Measurements from ENCODE around the gene HAUS3. TPM values are rescaled to one million over a fixed set of nuclear protein-coding genes. Genes with fewer than 3 reads are reported as not detected.

HAUS3 gene
- total and polyA plus RNA-seq, 2 of the 8 experiments (the other 6 are each of a cell fraction or from before 2014, with no cell fraction given): 3.2 to 14.8 TPM

DNA sequence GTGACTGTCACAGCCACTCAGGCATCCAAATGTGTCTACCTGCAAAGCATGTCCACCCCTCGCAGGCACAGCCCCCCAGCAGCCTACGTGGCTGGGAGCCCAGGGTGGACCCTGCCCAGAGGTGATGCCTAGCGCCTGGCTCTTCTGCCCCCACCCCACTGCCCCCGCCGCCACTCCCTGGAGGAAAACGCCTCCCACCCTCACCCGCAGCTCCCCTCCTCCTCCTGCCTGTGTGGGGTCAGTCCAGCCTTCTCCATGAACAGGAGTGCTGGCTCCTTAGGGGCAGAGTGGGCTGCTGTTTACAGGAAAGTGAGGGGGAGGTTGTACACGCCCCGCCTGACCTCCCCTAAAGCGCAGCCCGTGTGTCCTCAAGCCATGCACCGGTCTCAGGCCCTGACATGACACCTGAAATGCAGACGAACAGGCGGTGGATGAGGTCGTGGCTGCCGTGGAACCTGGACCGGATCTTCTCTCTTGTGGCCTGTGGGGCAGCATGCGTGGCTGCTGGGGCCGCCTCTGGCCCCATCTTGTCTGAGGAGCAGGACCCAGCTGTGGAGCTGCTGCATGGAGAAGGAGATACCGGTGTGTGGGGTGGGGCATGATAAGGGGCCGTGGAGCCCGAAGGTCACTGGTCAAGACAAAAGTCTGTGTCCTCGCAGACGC lies 31.9 kb upstream of the HAUS3 start:
- no peak overlapping the region for H3K4me2 ChIP-seq (ENCODE audit: insufficient read depth in 1 of 2, low read depth in 2 of 2, low read length in 2 of 2)
- no peak overlapping the region for H2BK120ac ChIP-seq (replicated peaks; ENCODE audit: low read depth, low read length)
- no peak overlapping the region for H3K9ac ChIP-seq (replicated peaks in 1 of 4; ENCODE audit: extremely low read depth in 1 of 4, low read depth in 3 of 4, low read length in 3 of 4)
- no peak overlapping the region for H3K4ac ChIP-seq (replicated peaks; ENCODE audit: insufficient read length, low read depth, low read length)
- H2BK20ac ChIP-seq (ENCODE audit: low read length): no peak overlapping the region
- H3K79me2 ChIP-seq (ENCODE audit: control insufficient read depth in 1 of 2, insufficient read depth in 2 of 2, low read length in 2 of 2): no peaks in the 10 kb centered on the region
- no peak overlapping the region for H4K5ac ChIP-seq (ENCODE audit: insufficient read length, low read depth, low read length)
- no peak overlapping the region for H3K23ac ChIP-seq (ENCODE audit: insufficient read length)
- H4K8ac ChIP-seq (ENCODE audit: extremely low read depth, insufficient read depth, low read length): peak overlapping the region; percentile 3; the same call in 1 of the 2 replicates
- H4K20me1 ChIP-seq (replicated peaks in 1 of 2; ENCODE audit: control insufficient read depth in 1 of 2, insufficient read depth in 2 of 2, low read length in 2 of 2): peaks cover 0 to 1% of the 10 kb centered on the region in 2 experiments
- no peak overlapping the region for H3K14ac ChIP-seq (ENCODE audit: insufficient read length)
- H3K27ac ChIP-seq (ENCODE audit: low read depth, low read length): no peak overlapping the region
- H3K36me3 ChIP-seq (ENCODE audit: control insufficient read depth in 2 of 4, insufficient read depth in 4 of 4, low read length in 3 of 4): no peaks in the 10 kb centered on the region
- H2AFZ ChIP-seq (ENCODE audit: low read length): no peak overlapping the region
- no peaks in the 10 kb centered on the region for H3K23me2 ChIP-seq (ENCODE audit: low read depth, low read length)
- H2BK5ac ChIP-seq (ENCODE audit: low read depth, low read length): no peak overlapping the region; the same call in 1 of the 2 replicates
- no peak overlapping the region for H4K91ac ChIP-seq (replicated peaks; ENCODE audit: insufficient read length, low read length)
- ChIA-PET CTCF (ENCODE audit: partially characterized antibody) (interaction anchor here (1.1 kb wide), 1 partner anchor 80 kb away, joined by 3 read pairs; no protein-coding TSS in a partner anchor), POLR2A (ENCODE audit: partially characterized antibody) (no interaction called here)
- no peaks in the 10 kb centered on the region for H3K79me1 ChIP-seq (ENCODE audit: low read depth, low read length)
- no peak for FAIRE-seq
- no peak overlapping the region for H2AK5ac ChIP-seq (ENCODE audit: low read depth, low read length)
- no peak overlapping the region for H3K18ac ChIP-seq (ENCODE audit: extremely low read depth, low read length)
- H2BK15ac ChIP-seq (ENCODE audit: low read length): no peak overlapping the region
- H3K56ac ChIP-seq (replicated peaks; ENCODE audit: insufficient read length, low read depth, low read length): no peak overlapping the region
- no peak overlapping the region for H2BK12ac ChIP-seq (ENCODE audit: low read depth, low read length)
- no peaks in the 10 kb centered on the region for H3K9me3 ChIP-seq (ENCODE audit: insufficient read depth in 2 of 2, low read depth in 1 of 2, low read length in 1 of 2)
- H3K4me1 ChIP-seq (replicated peaks in 1 of 4; ENCODE audit: control insufficient read depth in 3 of 4, insufficient read depth in 4 of 4, low read length in 3 of 4): peaks cover 0 to 6% (median 6%) of the 10 kb centered on the region in 4 experiments; a peak in 5 of 7 replicates
- no peak for DNase-seq (ENCODE audit: low read depth in 1 of 2, low spot score in 2 of 2)
- no peaks in the 10 kb centered on the region for H3K27me3 ChIP-seq (replicated peaks in 1 of 4; ENCODE audit: control insufficient read depth in 3 of 4, extremely low read depth in 1 of 4, insufficient read depth in 3 of 4, low read length in 3 of 4)
- 92% methylated on average over 11 of the region's 24 CpGs; no CpG with 5 or more reads in 1 of the 2 experiments for WGBS, 2 experiments (ENCODE audit: extremely low coverage in 1 of 2, insufficient coverage in 1 of 2, insufficient read length in 1 of 2, insufficient replicate concordance in 2 of 2, low coverage in 1 of 2, low lambda C conversion rate in 2 of 2, missing lambda C conversion rate in 1 of 2)
- no peak overlapping the region for H3K4me3 ChIP-seq (ENCODE audit: extremely low read depth in 1 of 4, insufficient read depth in 2 of 4, low read depth in 3 of 4, low read length in 4 of 4)
- TF ChIP-seq SP4 (IDR thresholded peaks at IDR 0.05; ENCODE audit: low read length): no peak
- TF ChIP-seq NRF1 (IDR thresholded peaks at IDR 0.05; ENCODE audit: low read depth, low read length): no peak
- no peak for TF ChIP-seq BACH1 (IDR thresholded peaks at IDR 0.05; ENCODE audit: low read length)
- no peak for TF ChIP-seq EP300 (IDR thresholded peaks at IDR 0.05; ENCODE audit: borderline replicate concordance in 1 of 2, low read depth in 2 of 2, low read length in 2 of 2)
- no peak for TF ChIP-seq CTCF (IDR thresholded peaks at IDR 0.05; ENCODE audit: control extremely low read depth in 1 of 3, insufficient read depth in 1 of 3, low read depth in 1 of 3, low read length in 3 of 3)
- no peak for TF ChIP-seq EZH2 (IDR thresholded peaks at IDR 0.05; ENCODE audit: low read depth, low read length, severe bottlenecking)
- no peak for TF ChIP-seq CHD2 (IDR thresholded peaks at IDR 0.05; ENCODE audit: low read length)
- TF ChIP-seq, protein P1, sequence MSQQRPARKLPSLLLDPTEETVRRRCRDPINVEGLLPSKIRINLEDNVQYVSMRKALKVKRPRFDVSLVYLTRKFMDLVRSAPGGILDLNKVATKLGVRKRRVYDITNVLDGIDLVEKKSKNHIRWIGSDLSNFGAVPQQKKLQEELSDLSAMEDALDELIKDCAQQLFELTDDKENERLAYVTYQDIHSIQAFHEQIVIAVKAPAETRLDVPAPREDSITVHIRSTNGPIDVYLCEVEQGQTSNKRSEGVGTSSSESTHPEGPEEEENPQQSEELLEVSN (IDR thresholded peaks at IDR 0.05): no peak
- no peak for TF ChIP-seq RXRA (IDR thresholded peaks at IDR 0.05; ENCODE audit: insufficient read depth, low read depth, low read length)
